GM10248 (cell line): ENCODE measurements around the gene GAS1.

ENCODE experiments used
- CTCF ChIA-PET: fragments of 300-600 bp; sonication (Branson Sonifier 250); formaldehyde crosslinking; extraction: SDS; loops from one replicate; lab custom pipeline; 2021; ENCODE audit warnings: antibody characterized with exemption; lab: Yijun Ruan, JAX
- POLR2A ChIA-PET: fragments of 350-650 bp; sonication (Branson Sonifier 250); formaldehyde crosslinking; extraction: SDS; loops from one replicate; lab custom pipeline; 2020; ENCODE audit warnings: antibody characterized with exemption; lab: Yijun Ruan, JAX
- DNase-seq: peaks from one replicate; pipeline ENCODE4 v3.0.0; 2012; ENCODE audit errors: extremely low spot score
- TF ChIP-seq, protein P1 (sequence below): IDR thresholded peaks from 2 replicates; pipeline ENCODE4 v1.5.1; 2012; ENCODE audit warnings: mild to moderate bottlenecking, low read depth; ENCODE audit errors: extremely low read depth, missing control alignments, control extremely low read depth

The GAS1 gene

DNA sequence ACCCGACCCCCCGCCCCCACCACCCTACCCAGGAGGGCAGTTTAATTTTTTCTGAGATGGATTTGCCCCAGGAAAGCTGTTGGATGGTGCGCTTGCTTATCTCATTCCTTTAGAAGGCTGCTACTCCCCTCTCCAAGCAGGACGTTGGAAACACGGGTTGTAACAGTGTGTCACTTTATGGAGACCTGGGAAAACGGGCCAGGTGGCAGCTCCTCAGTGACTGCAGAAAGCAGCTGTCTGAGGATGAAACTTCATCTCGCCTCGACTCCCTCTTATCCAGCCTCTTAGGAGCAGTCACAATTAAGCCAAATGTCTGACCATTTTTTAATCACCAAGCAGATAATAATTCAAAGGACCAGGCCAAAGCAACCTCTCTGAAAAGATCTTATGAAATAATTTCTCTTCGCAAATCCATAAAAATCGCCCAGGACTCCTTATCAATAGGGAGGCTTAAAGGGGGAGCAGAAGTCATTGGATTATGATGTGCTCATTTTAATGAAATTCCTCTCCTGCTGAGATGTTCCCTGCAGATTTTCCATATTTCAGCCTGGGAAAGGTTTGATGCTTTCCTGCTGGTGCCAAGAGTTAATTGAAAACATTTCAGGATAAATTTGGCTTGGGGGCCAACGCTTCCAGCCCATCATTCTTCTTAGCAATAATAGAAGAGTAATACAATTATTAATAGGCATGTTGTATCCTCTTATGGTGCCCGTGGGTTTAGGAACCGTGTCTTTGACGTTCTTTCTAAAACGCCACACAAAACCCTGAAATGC is 26.0 kb downstream of the GAS1 start:
- DNase-seq, result no peak
- ChIA-PET CTCF (no interaction called here), POLR2A (no interaction called here)
- TF ChIP-seq, protein P1, sequence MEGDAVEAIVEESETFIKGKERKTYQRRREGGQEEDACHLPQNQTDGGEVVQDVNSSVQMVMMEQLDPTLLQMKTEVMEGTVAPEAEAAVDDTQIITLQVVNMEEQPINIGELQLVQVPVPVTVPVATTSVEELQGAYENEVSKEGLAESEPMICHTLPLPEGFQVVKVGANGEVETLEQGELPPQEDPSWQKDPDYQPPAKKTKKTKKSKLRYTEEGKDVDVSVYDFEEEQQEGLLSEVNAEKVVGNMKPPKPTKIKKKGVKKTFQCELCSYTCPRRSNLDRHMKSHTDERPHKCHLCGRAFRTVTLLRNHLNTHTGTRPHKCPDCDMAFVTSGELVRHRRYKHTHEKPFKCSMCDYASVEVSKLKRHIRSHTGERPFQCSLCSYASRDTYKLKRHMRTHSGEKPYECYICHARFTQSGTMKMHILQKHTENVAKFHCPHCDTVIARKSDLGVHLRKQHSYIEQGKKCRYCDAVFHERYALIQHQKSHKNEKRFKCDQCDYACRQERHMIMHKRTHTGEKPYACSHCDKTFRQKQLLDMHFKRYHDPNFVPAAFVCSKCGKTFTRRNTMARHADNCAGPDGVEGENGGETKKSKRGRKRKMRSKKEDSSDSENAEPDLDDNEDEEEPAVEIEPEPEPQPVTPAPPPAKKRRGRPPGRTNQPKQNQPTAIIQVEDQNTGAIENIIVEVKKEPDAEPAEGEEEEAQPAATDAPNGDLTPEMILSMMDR, result no peak

DNA sequence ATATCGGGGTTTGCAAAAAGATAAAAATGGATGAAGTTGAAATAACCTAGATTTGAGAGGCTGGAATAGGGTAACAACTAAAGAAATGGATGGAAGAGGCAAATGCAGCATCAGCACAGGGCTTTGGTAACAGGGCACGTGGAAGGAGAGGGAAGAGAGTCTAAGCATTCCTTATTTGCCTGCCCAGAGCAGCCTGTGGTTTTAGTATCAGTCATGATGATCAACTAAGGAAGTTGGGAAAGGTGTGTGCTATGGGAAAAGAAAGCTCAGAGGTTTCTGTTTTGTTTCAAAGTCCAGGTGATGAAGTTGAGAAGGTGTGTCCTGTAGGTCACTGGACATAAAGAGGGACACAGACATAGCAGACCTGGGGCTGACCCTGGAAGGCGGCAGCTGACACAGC is 28.8 kb downstream of the GAS1 start:
- TF ChIP-seq, protein P1, result no peak
- DNase-seq, result no peak
- CTCF ChIA-PET, result no interaction called here
- POLR2A ChIA-PET, result no interaction called here

DNA sequence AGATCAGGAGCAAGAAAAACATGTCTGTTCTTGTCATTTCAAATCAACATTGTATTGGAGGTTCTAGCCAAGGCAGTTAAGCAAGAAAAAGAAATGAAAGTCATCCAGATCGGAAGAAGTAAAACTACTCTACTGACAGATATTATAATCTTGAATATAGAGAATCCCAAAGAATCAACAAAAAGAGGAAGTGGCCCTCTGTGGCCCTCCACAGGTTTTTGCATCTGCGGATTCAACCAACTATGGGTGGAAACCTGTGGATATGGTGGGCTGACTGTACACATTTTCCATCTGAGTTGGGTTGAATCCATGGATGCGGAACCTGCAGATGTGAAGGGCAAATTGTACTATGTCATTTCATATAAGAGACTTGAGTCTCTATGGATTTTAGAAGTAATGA is 35.1 kb downstream of the GAS1 start:
- TF ChIP-seq, protein P1, result no peak
- CTCF ChIA-PET, result no interaction called here
- DNase-seq, result no peak
- POLR2A ChIA-PET, result no interaction called here

DNA sequence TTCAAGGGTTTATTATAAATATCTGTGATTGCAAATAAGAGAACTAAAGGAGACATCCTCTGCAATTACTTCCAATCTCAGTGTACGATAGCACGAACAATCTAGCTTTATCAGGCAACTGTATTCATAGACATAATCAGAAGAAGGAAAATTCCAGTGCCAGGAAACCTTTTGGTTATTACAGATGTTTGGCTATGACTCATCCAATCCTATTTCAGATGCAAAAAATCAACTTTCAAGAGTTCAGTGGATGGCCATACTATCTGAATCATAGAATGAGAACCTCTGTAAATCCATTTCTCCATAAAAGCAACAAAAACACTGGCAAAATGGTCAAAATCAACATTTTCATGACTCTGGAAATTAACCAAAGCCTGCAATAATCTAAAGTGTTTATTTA is 37.9 kb downstream of the GAS1 start:
- CTCF ChIA-PET, result interaction anchor here (0.9 to 1.1 kb wide), 2 partner anchors 14 to 39 kb away, joined by 3 read pairs; no protein-coding TSS in a partner anchor
- TF ChIP-seq, protein P1, result no peak
- DNase-seq, result no peak
- POLR2A ChIA-PET, result no interaction called here

DNA sequence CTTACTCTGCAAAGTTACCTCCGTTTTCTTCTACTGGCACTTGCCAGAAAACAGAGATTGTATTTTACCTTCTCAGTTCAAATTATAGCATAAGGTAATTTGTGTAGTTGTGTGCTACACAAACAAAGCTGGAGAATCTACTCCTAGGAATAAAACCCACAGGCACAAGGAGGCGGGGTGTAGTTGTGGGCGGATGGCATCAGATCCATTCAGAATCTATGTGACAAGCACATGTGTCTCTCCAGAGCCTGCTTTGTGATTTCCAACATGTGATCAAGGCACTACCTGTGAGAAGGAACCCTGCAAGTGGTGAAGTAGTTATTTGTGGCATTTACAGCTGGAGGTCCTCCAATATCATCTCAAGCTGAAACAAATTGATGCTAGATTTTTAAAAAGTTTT is 39.0 kb downstream of the GAS1 start:
- DNase-seq, result no peak
- ChIA-PET CTCF (no interaction called here), POLR2A (no interaction called here)
- TF ChIP-seq, protein P1, result no peak

DNA sequence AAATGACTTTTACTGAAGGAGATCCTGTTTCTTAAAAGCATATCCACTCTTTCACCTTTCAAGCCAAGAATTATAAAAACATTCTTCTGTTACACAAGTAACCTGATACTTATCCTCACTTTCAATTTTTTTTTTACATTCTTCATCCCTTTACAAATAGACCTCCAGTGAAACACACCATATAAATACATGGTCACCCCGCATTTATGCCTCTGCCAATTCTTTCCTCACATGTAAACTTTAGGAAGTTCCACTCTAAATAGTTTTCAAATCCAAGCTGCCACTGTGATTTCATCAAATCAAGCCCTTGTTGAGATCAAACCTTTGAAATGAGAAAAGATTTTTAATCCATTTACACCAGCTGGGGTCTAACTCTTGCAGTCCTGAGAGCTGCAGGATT is 40.0 kb downstream of the GAS1 start:
- TF ChIP-seq, protein P1, result no peak
- POLR2A ChIA-PET, result no interaction called here
- CTCF ChIA-PET, result no interaction called here
- no peak for DNase-seq
